IPS-NIHi11 (cell line): Measurements from ENCODE around the gene CEP63.

ENCODE experiments used
- DNase-seq: peaks from one replicate; pipeline ENCODE4 v3.0.0; 2012; ENCODE audit warnings: mixed read lengths, low spot score

Gene CEP63

DNA sequence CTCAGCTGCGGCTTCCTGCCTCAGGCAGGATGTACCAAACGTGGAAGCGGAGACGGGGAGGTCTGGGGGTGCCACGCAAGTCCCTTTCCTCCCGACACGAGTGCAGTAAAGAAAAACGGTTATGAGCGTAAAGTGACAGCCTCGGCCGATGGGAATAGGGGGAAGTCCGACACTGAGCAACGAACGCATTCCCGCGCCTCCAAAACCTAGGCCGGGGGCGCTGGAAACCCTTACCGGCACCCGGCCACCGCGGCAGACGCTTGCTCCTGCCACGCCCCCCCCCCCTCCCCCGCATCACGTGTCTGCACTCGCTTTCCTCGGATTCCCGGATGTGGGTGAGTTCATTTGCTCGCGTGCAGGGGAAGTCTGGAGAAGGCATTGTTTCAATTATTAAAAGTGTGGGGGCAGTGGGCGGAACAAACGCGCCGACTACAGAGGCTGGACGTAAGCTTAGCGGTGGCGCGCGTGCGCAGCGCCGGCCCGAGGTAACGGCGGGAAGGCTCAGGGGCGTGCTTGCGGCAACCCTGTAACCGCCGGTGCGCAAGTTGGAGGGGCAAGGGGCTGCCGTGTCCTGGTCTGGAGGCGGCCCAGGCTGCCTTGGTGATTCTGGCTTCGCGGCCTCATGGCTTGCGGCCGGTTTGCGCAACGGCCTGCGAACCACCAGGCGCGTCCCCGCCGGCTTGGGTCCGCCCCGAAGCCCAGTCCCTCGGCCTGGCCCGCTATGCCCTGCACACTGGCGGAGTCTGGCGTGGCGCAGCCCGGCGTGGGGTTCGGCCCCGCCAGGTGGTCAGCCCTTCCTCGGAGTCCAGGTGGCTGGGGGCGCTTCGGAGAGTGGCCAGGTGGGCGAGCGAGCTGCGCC lies at the start of gene CEP63, which contains the start of gene ANAPC13:
TSS of gene CEP63 (plus strand) at position 340 of the 859 bp plus-strand sequence. CDS start 9,264 bp downstream, outside the sequence.
TSS of gene ANAPC13 (minus strand) at position 268 of the 859 bp plus-strand sequence. CDS start 3,081 bp downstream, outside the sequence.
- DNase-seq: peak; percentile 93

DNA sequence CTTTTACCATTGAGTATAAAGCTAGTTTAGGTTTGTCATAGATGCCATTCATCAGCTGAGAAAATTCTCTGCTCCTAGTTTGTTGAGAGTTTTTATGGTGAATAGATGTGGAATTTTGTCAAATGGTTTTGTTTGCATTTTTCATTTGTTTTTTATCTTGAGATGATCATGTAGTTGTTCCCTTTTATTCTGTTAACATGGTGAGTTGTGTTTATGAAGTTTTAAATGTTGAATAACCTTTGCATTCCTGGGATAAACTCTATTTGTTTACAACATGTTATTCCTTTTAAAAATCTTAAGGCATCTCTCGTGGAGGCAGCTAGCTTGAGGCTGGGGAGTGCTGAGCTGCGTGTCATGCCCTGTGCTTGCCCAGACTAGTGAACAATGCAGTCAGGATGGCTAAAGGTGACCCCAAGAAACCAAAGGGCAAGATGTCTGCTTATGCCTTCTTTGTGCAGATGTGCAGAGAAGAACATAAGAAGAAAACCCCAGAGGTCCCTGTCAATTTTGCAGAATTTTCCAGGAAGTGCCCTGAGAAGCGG lies 48.6 kb upstream of the CEP63 start:
- no peak for DNase-seq

DNA sequence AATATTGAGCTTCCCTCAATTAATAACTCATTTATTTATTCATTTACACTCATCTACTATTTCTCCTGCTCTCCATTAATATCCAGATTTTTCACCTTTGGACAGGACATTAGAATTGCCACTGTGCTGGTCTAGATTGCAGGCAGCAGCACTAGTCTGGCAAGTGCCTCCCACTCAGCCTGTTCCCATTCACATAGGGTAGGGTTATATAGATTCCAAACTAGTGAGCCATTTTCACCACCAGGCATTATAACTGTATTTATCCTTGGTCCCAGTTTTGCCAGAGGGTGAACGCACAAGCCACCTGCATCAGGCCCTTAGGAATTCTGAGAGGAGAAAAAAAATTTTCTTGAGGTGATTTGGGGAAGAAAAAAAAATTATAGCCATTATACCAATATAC lies 44.5 kb upstream of the CEP63 start:
- DNase-seq: no peak

DNA sequence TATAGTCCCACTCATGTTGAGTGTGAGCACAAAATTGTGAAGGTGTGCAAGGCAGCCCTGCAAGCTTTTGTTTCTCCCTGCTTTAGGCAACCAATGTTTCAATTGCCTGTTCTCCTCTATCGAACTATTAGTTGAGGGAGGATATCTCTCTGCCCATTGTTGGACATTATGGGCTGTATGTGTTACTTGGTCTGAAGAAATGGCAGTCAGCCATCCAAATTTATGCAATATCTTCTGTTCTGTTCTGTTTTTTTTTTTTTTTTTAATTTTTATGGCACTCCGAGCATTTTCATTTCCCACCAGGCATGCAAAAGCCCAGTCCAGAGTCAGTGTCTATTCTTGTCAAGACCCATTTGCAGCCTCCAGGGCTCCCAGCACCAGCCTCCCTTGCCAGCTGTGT lies 44.0 kb upstream of the CEP63 start:
- no peak for DNase-seq

DNA sequence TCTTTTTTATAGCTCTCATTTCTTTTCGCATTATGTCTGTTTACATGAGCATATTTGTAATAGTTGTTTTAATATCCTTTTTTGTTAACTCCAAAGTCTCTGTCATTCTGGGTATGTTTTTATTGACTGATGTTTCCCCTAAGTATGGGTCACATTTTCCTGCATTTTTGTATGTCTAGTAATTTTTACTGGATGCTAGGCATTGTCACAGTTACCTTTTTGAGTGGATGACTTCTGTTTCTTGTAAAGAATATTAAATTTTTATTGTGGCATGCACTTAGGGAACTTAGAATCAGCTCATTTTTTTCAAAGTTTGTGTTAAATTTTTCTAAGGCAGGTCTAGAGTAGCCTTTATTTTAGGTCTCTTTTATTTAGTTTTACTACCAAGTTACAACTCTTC lies 40.8 kb upstream of the CEP63 start:
- DNase-seq: no peak

DNA sequence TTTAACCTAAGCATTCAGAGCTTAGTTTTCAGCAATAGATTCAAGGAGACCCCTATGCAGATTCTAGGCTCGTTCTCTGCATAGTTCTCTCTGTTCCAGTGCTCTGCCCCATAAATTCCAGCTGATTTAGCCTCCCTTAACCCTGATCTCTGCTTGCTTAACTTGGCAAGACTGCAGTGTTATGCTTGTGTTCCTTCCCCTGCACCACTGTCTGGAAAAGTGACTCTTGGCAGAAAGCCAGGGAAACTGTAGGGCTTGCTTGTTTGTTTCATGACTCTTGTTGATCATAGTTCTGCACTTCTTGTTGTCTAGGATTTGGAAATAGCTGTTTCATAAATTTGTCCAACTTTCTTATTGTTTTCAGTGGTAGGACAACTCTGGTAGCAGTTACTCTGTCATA lies 40.2 kb upstream of the CEP63 start:
- no peak for DNase-seq

DNA sequence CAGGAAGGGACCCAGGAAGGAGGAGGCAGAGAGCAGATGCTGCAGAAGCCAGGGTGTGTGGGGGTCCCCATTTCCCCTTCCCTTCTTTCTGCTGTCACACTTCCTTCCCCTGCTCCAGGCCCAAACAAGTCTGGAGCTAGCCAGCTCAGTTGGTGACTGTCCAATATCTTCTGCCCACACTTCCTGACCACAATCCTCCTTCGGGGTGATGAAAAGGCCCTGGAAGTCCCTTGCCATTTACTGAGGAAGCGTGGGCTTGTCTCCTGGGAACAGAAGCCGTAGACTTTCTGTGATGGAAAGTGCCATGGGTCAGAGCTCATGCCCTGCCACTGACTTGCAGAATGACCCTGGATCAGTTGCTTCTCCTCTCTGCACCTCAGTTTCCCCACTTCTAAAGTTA lies 39.1 kb upstream of the CEP63 start:
- no peak for DNase-seq

DNA sequence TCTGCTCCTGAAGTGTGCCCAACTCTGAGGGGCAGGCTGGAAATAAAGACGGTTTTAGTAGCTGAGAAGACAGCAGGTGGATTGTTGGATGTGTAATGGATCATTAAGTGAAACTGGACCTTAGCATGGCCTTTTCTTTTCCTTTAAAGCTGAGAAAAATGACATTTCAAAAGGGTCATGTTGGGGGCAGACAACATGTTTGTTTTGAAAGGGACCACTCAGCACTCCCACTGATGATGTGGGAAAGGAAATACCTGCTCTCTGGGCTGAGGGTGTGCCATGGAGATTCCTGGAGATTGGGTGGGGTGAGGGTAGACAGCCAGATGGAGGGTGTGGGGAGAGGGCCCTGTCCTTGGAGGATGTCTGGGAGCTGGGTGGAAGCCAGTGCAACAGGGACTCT lies 38.5 kb upstream of the CEP63 start:
- no peak for DNase-seq

DNA sequence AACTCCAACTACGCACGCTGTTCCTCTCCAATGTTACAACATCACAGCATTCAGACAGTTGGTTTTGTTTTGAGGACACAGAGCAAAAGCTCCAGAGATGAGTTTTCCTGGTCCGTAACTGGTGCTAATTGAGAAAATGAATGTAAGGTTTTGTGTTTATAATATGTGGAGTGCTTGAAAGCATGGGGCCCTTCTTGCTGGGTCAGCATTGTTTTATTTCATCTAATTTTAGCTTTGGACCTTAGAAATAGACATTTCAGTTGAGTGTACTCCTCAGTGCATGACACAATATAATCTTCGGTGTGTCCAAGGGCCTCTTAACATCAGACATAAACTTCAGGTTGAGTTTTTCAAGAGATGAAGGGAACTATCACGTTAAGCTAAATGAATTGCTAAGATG lies 37.2 kb upstream of the CEP63 start:
- no peak for DNase-seq

DNA sequence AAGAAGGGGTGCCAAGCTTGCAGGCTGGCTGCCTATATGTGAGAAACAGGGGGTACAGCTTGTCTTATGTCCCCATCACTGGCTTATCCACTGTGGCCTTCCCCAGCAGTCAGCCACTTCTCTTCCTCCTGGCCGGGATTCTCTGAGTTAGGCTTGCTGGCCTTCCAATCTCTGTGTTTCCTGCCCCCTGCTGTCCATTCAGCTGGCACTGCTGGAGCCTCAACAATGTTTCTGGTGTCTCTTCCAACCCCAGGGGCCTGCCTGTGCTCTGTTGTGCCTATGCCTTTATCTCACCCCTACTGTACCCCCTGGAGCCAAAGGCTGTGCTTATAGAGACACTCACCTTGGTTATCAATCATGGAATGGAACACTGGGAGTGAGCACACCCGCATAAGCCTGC lies 36.6 kb upstream of the CEP63 start:
- DNase-seq: peak; percentile 74

DNA sequence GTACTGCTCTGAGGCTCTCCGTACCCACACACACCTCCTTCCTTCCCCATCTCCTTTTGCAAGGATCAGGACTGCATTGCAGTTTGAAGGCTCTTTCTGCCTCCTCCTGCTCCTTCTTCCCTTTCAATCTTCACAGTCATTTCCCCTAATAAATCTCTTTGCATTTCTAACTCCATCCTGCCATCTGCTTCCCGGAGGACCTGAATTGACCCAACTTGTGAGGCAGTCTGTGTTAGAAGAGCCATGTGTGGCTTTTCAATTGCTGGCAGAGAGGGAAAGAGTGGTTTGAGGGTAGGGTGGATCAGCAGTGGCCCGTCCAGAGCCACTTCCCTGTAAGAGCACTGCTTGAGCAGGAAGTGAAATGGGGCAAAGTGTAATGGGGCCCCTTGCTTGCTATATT lies 35.9 kb upstream of the CEP63 start:
- no peak for DNase-seq

DNA sequence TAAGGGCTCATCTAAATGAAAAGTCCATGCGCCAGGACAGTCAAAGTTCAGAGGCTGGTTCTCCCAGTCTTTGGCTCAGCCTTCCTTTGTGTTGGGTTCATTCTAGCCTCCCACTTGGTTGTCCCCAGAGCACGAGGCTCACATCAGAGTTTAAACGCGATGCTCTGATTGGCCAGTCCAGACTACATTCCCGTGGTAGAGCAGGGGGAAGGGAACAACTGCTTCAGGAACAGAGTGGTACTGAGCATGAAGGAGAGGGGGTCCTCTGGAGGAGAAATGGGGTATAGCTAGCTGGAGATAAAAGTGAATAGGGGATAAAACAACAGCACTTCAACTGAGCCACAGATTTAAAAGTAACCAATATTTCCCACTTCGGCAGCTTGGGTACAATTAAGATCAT lies 32.2 kb upstream of the CEP63 start:
- peak; percentile 80 for DNase-seq

DNA sequence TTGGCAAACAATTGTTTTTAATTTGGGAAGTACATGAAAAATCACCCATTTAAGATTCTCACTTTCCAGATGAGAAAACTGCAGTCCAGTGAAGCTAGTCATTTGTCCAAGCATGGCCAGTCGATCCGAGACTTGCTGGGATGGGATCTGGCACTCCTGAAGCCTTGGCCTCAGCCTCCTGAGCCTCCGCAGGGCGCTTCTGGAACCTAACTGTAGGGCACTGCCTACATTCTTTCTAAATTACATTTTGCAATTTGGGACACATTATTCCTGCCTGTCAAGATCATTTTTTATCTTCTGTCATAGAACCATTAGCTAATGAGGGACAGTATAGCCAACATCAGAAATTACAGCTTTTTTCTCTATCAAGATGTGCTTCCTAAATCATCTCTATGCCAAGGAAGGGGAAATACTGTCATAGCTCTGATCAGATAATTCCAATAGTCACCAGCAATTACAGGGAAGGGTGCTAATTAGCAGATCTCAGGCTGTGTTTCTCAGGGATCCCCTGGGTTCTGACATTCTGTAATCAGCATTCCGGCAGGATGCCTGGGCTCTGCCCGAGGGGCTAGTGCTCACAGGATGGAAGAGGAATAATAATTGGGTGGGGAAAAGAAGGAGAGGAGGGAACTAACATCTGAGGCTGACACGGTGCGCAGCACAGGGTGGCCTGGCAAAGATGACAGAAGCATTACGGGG lies 28.3 kb upstream of the CEP63 start:
- no peak for DNase-seq

DNA sequence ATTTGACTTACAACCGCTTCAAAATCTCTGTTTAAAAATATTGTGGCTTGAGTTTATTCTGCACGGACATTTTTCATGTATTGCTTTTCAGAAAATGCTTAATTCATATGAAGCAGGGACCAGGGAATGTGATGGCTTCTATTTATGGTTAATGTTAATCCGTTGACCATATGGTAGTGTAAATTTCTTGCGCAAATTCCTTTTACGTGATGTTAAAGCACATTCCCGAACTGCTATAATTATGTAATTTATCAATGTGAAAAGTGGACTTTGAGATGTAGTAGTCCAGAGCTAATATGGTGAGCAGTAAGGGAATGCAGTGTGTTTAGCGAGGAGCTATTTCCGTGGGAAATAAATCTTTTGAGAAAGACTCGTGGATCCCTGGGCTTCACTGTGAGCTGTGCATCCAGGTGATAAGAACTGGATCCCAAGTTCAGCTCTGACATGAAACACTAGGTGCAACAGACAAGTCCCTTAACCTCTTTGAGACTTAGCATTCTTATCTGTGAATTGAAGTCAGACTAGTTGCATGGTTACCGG lies 27.4 kb upstream of the CEP63 start:
- DNase-seq: no peak

DNA sequence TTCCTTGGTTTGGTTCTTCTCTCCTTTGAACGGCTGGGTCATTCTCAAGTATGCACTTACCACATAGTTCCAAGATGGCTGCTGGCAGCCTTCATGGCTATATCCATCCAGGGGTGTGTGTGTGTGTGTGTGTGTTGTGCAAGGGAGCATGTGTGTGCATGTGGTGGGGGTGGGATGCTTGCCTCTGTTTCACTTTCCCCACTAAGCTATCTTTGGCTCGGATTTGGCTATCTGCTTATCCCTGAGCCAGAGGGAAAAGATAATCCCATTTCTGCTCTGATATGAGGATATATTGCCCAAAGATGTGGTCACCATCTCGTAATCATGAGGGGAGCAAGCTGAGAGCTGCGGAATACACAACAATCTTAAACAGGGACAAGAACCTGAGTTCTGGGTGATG lies 26.3 kb upstream of the CEP63 start:
- no peak for DNase-seq

DNA sequence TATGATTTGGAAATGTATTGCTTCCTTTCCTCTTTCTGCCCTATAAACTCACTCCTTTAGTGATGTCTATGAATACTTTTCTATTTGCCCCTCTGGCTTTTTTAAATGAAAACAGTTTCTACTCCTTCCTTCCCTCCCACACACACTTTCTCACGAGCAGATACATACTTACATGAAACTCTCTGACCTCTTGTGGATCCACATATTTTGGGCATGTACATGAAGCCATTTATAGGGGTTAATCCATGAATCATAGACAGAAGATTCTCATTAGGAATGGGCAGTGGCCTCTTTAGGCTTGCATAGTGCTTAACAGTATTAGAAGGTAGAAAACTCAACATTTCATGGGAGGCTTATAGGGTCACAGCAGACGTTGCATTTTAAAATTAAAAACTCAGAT lies 24.9 kb upstream of the CEP63 start:
- DNase-seq: no peak

DNA sequence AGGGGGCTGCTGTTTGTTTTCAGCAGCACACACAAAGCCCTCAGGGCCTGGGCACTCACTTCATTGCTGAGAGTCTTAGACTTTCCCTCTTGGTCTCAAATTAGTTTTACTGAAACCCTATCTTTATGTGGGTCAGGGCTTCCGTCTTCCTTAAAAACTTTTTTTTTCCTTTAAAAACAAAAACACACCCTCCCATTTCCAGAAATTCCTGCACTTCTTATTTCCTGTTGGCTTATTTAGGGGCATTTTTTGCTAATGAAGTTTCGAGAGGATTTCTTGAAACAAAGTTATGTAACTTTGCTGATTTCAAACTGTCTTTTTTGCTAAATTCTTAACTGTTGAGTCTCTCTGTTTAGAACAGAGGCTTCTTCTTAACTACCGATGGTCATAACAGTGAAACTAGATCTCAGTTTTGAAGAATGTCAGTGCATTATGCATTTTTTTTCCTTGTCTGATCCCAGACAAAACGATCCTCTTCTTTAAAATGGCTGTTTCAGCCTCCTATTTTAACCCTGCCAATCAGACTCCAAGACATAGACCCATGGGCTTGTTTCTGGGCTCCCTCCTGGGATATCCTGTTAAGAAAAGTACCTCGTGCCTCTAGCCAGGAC lies 23.4 kb upstream of the CEP63 start:
- DNase-seq: no peak

DNA sequence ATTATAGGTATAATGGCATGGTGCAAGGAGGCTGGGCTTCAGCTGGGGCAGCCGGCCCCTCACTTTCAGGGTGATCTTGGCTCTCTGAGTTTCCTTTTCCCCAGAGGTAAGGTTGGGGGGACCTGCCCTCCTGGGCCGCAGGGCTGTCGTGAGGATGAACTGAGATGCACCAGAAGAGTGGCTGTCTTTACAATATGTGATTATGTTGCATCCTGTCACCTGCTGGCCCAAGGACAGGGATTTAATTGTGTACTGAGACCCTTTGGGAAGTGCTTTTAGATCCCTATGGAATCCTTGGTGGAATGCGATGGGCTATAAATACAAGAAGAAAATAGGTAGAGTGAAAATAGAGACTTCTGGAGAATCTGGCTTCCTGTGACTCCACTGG lies 22.2 kb upstream of the CEP63 start:
- no peak for DNase-seq

DNA sequence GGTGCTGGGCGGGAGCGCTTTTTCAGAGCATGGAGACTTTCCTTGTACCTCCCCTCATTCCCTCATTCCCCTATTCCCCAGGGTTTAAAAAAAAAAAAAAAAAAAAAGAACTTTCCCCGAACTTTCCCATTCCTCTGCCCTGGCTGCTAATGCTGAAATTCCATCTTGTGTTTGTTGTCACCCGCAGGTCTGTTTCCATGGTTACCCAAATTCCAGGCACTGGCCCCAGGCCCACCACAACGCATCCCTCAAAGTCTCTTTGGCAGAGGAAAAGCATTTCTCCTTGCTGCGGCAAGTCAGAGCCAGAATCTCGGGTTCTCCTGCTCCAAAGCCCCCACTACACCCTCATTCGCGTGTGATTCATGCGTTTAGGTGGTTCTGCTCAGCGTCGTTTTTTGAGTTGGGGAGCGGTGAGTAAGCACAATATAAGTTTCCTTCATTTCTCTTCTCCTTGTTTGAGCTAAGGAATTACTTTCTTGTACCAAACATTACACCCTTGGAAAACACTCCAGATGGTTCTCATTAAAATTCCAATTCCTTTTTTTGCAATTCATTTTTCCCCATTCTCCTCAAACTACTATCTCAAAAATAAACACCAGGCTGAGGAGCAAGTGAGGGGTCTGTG lies 21.7 kb upstream of the CEP63 start:
- peak; percentile 69 for DNase-seq

DNA sequence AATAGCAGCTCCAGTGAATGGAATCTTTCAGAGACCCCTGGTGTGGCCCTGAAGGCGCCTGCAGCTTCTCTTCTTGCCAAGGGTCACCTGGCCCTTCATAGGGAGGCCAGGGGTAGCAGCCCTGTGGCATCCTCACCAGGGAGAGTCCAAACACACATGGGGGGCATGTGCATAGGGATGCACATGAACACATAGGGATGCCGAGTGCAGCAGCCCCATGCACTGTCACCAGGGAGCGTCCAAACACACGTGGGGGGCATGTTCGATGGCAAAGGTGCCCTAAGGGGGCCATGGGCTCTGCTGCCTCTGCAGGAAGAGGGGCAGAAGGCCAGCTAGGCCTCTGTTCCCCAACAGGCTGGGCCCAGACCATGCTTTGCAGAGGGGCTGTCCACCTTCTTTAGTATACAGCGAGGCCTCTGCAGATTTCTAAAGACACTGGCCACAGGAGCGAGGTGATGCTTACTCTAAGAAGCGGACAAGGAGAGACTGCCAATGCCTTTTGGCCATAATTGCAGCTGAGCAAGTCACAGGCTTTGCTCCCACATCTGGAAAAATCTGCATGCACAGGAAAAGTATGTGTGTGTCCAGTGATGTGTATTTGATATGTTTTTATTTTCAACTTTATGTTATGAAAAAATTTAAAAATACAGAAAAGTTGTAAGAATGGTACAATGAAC lies 21.0 kb upstream of the CEP63 start:
- DNase-seq: no peak

DNA sequence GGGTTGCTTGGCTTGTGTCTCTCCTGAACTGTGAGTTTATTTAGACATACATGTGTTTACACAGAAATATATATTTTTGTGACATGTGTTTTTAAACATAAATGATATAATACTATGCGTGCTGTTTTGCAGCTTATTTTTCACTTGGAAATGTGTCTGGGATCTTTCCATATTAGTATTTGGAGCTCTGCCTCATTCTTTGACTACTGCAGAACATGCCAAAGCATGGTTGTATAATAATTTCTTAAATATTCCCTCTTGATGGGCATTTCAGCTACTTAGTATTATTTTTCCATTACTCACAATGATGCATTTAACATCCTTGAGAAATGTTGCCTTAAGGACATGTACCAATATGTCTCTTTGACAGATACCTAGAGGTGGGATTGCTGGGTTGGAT lies 19.5 kb upstream of the CEP63 start:
- DNase-seq: no peak
